Ectodermal cell (in vitro differentiated cells): ENCODE data around the gene CPA3.

Experiments used
- H3K27ac ChIP-seq: 2 replicates; pipeline ENCODE4 v1.7.0; 2013; ENCODE audit warnings: mild to moderate bottlenecking, low read depth, low read length; ENCODE audit not compliant: insufficient read depth, poor library complexity, severe bottlenecking
- H3K27me3 ChIP-seq: 2 replicates; pipeline ENCODE4 v1.7.0; 2013; ENCODE audit warnings: mild to moderate bottlenecking, low read length; ENCODE audit not compliant: insufficient read depth, control insufficient read depth, poor library complexity, severe bottlenecking
- H3K36me3 ChIP-seq: one replicate; pipeline ENCODE4 v1.7.0; 2013; ENCODE audit warnings: low read length; ENCODE audit not compliant: control insufficient read depth, insufficient read depth
- H3K4me1 ChIP-seq: one replicate; pipeline ENCODE4 v1.7.0; 2013; ENCODE audit warnings: low read length; ENCODE audit not compliant: control insufficient read depth, insufficient read depth
- H3K4me3 ChIP-seq: 2 replicates; pipeline ENCODE4 v1.7.0; 2013; ENCODE audit warnings: low read depth, low read length, control low read depth; ENCODE audit not compliant: insufficient read depth
- H3K9me3 ChIP-seq: 2 replicates; pipeline ENCODE4 v1.7.0; 2013; ENCODE audit warnings: mild to moderate bottlenecking, low read length, moderate library complexity; ENCODE audit not compliant: control insufficient read depth
- WGBS, 2 experiments: methylation state at CpG; one replicate each; pipeline ENCODE4 v1.1.7; 2013; ENCODE audit warnings: missing lambda C conversion rate in 2 of 2; 5-methylcytosine and 5-hydroxymethylcytosine counted together

The CPA3 gene

GRCh38 chr3:148911173-148911572 is 46.1 kb downstream of the CPA3 start:
- Histone ChIP-seq H3K27ac (no peak overlapping the region), H3K4me3 (no peak overlapping the region), H3K4me1 (no peaks in the 10 kb centered on the region), H3K27me3 (no peaks in the 10 kb centered on the region), H3K36me3 (no peaks in the 10 kb centered on the region), H3K9me3 (no peaks in the 10 kb centered on the region)
- WGBS, 2 experiments = 75 to 85% methylated on average over 2 of the region's 2 CpGs

DNA sequence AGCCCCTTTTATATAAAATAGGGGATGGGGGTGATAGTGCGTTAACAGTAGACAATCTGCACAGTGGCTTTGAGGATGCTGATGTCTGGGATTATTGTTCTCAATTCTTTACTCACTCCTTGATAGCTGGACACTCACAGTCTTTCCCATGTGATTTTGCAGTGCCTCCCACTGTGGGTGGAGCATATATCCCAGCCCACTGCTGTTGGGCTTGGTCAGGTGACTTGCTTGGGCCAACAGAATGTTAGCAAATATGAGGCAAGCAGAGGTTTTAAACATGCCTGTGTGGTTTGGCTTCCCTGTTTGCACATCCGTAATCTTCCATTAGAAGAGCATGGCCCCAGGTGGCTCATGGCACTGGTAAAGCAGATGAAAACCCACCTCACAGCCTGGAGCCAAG is 46.5 kb downstream of the CPA3 start:
- Histone ChIP-seq H3K9me3 (no peaks in the 10 kb centered on the region), H3K4me3 (no peak overlapping the region), H3K4me1 (no peaks in the 10 kb centered on the region), H3K27ac (no peak overlapping the region), H3K27me3 (no peaks in the 10 kb centered on the region), H3K36me3 (no peaks in the 10 kb centered on the region)
- WGBS, 2 experiments = 94 to 97% methylated on average over 1 to 2 of the region's 2 CpGs

- WGBS, 2 experiments = 100% methylated on average over 1 of the region's 1 CpG
- no peaks in the 10 kb centered on the region for H3K4me1 ChIP-seq
- no peak overlapping the region for H3K27ac ChIP-seq
- no peaks in the 10 kb centered on the region for H3K9me3 ChIP-seq
- no peaks in the 10 kb centered on the region for H3K36me3 ChIP-seq
- H3K4me3 ChIP-seq = no peak overlapping the region
- H3K27me3 ChIP-seq = no peaks in the 10 kb centered on the region
Measured at GRCh38 chr3:148914936-148915690, 50.0 kb downstream of the CPA3 start.

DNA sequence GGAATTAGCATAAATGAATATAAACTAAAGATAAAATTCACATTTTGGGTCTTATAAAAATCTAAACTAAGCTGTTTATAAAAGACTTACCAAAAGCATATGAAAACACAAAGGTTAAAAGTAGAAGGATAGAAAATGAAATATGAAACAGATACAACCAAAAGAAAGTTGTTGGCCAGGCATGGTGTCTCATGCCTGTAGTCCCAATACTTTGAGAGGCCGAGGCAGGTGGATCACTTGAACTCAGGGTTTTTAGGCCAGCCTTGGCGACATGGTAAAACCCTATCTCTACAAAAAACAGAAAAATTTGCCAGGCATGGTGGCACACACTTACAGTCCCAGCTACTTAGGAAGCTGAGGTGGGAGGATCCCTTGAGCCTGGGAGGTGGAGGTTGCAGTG is 51.0 kb downstream of the CPA3 start:
- Histone ChIP-seq H3K27me3 (no peaks in the 10 kb centered on the region), H3K4me3 (no peak overlapping the region), H3K27ac (no peak overlapping the region), H3K36me3 (no peaks in the 10 kb centered on the region), H3K9me3 (no peaks in the 10 kb centered on the region), H3K4me1 (no peaks in the 10 kb centered on the region)
- WGBS, 2 experiments = 84 to 91% methylated on average over 2 of the region's 2 CpGs

GRCh38 chr3:148922467-148922866 is 57.4 kb downstream of the CPA3 start:
- WGBS, 2 experiments = 100% methylated on average over 1 of the region's 1 CpG; no CpG with 5 or more reads in 1 of the 2 experiments
- Histone ChIP-seq H3K27ac (no peak overlapping the region), H3K4me3 (no peak overlapping the region), H3K36me3 (no peaks in the 10 kb centered on the region), H3K4me1 (no peaks in the 10 kb centered on the region), H3K9me3 (no peaks in the 10 kb centered on the region), H3K27me3 (no peaks in the 10 kb centered on the region)

- Histone ChIP-seq H3K4me3 (no peak overlapping the region), H3K4me1 (no peaks in the 10 kb centered on the region)
Measured at GRCh38 chr3:148923592-148923991, 58.5 kb downstream of the CPA3 start.

GRCh38 chr3:148924562-148924961 is 59.5 kb downstream of the CPA3 start:
- Histone ChIP-seq H3K27ac (no peak overlapping the region), H3K27me3 (no peaks in the 10 kb centered on the region), H3K4me3 (no peak overlapping the region), H3K9me3 (no peaks in the 10 kb centered on the region), H3K36me3 (no peaks in the 10 kb centered on the region), H3K4me1 (no peaks in the 10 kb centered on the region)
- 91 to 97% methylated on average over 2 to 3 of the region's 3 CpGs for WGBS, 2 experiments

More at GRCh38 chr3:148923592-148923991, 58.5 kb downstream of the CPA3 start:
- Histone ChIP-seq H3K27me3 (no peaks in the 10 kb centered on the region), H3K27ac (no peak overlapping the region), H3K36me3 (no peaks in the 10 kb centered on the region), H3K9me3 (no peaks in the 10 kb centered on the region)

GRCh38 chr3:148925845-148926244 is 60.7 kb downstream of the CPA3 start:
- Histone ChIP-seq H3K27ac (no peak overlapping the region), H3K27me3 (no peaks in the 10 kb centered on the region), H3K36me3 (no peaks in the 10 kb centered on the region), H3K4me3 (no peak overlapping the region), H3K9me3 (no peaks in the 10 kb centered on the region), H3K4me1 (no peaks in the 10 kb centered on the region)
- 90 to 91% methylated on average over 5 of the region's 5 CpGs for WGBS, 2 experiments

GRCh38 chr3:148930752-148931151 is 65.7 kb downstream of the CPA3 start:
- Histone ChIP-seq H3K36me3 (no peaks in the 10 kb centered on the region), H3K4me1 (no peaks in the 10 kb centered on the region), H3K27me3 (no peaks in the 10 kb centered on the region), H3K4me3 (no peak overlapping the region), H3K27ac (no peak overlapping the region), H3K9me3 (no peaks in the 10 kb centered on the region)
- WGBS, 2 experiments = 89 to 92% methylated on average over 3 of the region's 3 CpGs

- H3K9me3 ChIP-seq = no peaks in the 10 kb centered on the region
- H3K27ac ChIP-seq = no peak overlapping the region
- WGBS, 2 experiments = 92 to 96% methylated on average over 4 of the region's 4 CpGs
- no peaks in the 10 kb centered on the region for H3K27me3 ChIP-seq
- H3K4me3 ChIP-seq = no peak overlapping the region
- no peaks in the 10 kb centered on the region for H3K4me1 ChIP-seq
- no peaks in the 10 kb centered on the region for H3K36me3 ChIP-seq
Measured at GRCh38 chr3:148931574-148931973, 66.5 kb downstream of the CPA3 start.
